DOHH2 (cell line): ENCODE results near the gene CAMTA1.

ENCODE experiments used
- CTCF ChIP-seq: fragments of 200-600 bp; sonication (generic); IDR thresholded peaks from one replicate; pipeline ENCODE4 v1.5.1; 2014; ENCODE audit warnings: antibody characterized with exemption, mild to moderate bottlenecking, low read depth, low read length; ENCODE audit not compliant: poor library complexity, severe bottlenecking
- EZH2phosphoT487 ChIP-seq: fragments of 200-600 bp; sonication (generic); IDR thresholded peaks from 2 replicates; pipeline ENCODE4 v1.6.1; 2017; ENCODE audit warnings: borderline replicate concordance, mild to moderate bottlenecking, antibody characterized with exemption, low read length, moderate library complexity, mixed read lengths

- no peak for TF ChIP-seq CTCF
- no peak for TF ChIP-seq EZH2phosphoT487
Measured at GRCh38 chr1:7493711-7494454, 708.6 kb downstream of the CAMTA1 start.
